Measurements from ENCODE around the gene NUBP2.

NUBP2 gene

DNA sequence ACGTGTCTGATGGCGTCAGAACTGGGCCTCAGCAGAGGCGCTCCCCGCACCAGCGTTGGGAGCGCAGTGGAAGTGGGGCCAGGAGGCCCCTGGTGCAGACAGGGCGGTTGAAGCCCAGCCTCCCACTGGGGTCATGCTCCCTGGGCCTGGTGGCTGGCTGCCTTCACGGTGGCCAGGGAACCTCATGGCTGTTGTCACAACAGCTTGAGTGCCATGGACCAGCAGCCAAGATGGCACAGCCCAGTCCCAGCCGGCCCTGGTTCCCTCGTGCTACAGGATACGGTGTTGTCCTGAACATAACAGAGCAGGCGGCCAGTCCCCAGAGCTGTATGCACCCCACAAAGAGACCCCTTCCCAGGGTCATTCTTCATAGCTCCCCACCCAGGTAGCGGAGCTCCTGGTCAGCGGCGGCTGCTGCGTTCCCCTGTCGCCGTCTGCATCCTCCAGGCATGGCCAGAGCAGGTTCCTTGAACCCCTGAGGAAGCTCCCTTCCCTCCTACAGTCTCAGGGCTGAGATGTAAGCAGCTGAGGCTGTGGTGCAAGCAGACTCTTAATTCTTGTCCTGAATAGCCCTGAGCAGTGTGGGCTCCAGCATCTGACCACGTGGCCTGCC lies 41.1 kb upstream of the NUBP2 start:
- TF ChIP-seq ZFP3 (CRISPR knock-in tag; IDR thresholded peaks at IDR 0.05), result no peak
- TF ChIP-seq POU6F1 (CRISPR knock-in tag; IDR thresholded peaks at IDR 0.05; ENCODE audit: borderline replicate concordance, low read depth), result no peak
- no peak for TF ChIP-seq RARB (CRISPR knock-in tag; IDR thresholded peaks at IDR 0.05)
- TF ChIP-seq CREB5 (CRISPR knock-in tag; IDR thresholded peaks at IDR 0.05; ENCODE audit: low read depth), result no peak
- no peak for TF ChIP-seq ARNTL (CRISPR knock-in tag; IDR thresholded peaks at IDR 0.05; ENCODE audit: borderline replicate concordance, low read depth)
- no peak for TF ChIP-seq SNAI2 (CRISPR knock-in tag; IDR thresholded peaks at IDR 0.05)
- TF ChIP-seq TCF4 (CRISPR knock-in tag; IDR thresholded peaks at IDR 0.05; ENCODE audit: borderline replicate concordance), result no peak
- no peak for TF ChIP-seq ZNF565 (CRISPR knock-in tag; conservative IDR thresholded peaks at IDR 0.05; ENCODE audit: low read depth)
- TF ChIP-seq ZFP30 (CRISPR knock-in tag; IDR thresholded peaks at IDR 0.05), result no peak
- no peak for TF ChIP-seq TSHZ2 (CRISPR knock-in tag; IDR thresholded peaks at IDR 0.05)
- no peak for TF ChIP-seq CSRNP3 (CRISPR knock-in tag; IDR thresholded peaks at IDR 0.05)
- TF ChIP-seq OSR1 (CRISPR knock-in tag; IDR thresholded peaks at IDR 0.05), result no peak
- no peak for TF ChIP-seq ZC3H10 (CRISPR knock-in tag; IDR thresholded peaks at IDR 0.05)
- TF ChIP-seq GLIS3 (CRISPR knock-in tag; IDR thresholded peaks at IDR 0.05), result no peak
- ATAC-seq, result no peak

DNA sequence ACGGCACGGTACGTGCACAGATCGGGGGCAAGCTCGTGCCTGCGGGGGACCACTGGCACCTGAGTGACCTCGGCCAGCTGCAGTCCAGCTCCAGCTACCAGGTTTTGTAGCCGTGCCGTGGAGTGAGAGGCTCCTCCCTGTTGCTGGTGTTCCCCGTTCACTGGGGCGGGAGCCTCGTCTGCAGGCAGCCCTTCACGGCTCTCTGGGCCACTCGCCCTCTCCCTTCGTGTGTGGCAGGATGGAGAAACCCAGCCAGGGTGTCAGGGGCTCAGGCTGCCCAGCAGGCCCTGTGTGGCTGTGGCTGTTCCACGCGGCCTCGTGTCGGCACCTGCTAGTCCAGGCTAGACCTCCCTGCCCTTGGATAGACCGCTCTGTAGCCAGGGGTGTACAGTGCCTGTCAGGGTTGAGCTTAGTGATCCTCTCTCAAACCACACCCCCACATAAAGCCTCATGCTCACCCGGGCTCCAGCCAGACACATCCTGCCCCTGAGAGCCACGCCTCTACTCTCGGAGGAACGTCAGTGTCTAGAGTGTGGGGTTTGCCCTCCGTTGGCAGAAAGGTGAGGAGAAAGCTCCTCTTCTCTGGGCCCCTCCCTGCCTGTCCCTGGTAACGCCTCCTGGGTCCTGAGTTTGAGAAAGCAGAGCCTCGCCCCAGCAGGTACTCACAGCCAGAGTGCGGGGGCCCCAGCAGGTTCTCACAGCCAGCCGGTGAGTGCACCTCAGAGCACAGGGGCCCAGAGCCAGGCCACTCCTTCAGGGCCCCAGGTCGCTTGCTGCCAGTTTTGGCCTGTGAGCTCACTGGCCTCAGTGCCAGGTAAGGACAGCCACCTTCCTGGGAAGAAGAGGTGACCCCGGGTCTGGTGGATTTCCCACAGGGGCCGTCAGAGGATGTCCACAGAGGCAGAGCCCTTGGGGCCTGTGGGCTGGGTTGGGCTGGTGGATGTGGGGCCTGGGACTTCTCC lies 39.1 kb upstream of the NUBP2 start:
- no peak for ATAC-seq
- TF ChIP-seq POU6F1 (CRISPR knock-in tag; IDR thresholded peaks at IDR 0.05; ENCODE audit: borderline replicate concordance, low read depth), result no peak
- no peak for TF ChIP-seq ISL1 (CRISPR knock-in tag; IDR thresholded peaks at IDR 0.05)
- TF ChIP-seq ESRRG (CRISPR knock-in tag; IDR thresholded peaks at IDR 0.05), result no peak
- no peak for TF ChIP-seq TSHZ2 (CRISPR knock-in tag; IDR thresholded peaks at IDR 0.05)
- TF ChIP-seq ZFP30 (CRISPR knock-in tag; IDR thresholded peaks at IDR 0.05), result no peak
- TF ChIP-seq SNAI2 (CRISPR knock-in tag; IDR thresholded peaks at IDR 0.05), result no peak
- no peak for TF ChIP-seq TCF4 (CRISPR knock-in tag; IDR thresholded peaks at IDR 0.05; ENCODE audit: borderline replicate concordance)
- TF ChIP-seq CSRNP3 (CRISPR knock-in tag; IDR thresholded peaks at IDR 0.05), result no peak
- no peak for TF ChIP-seq ZNF565 (CRISPR knock-in tag; conservative IDR thresholded peaks at IDR 0.05; ENCODE audit: low read depth)
- no peak for TF ChIP-seq ZNF70 (CRISPR knock-in tag; IDR thresholded peaks at IDR 0.05)
- TF ChIP-seq CREB5 (CRISPR knock-in tag; IDR thresholded peaks at IDR 0.05; ENCODE audit: low read depth), result no peak
- TF ChIP-seq CSDC2 (CRISPR knock-in tag; IDR thresholded peaks at IDR 0.05), result no peak
